GM10266 (cell line): ENCODE data around the gene TANGO6.
A peak's percentile ranks its signal among the peaks of the same experiment; 100 is the strongest.

Experiments used
- DNase-seq: peaks from one replicate; pipeline ENCODE4 v3.0.0; 2012; ENCODE audit errors: extremely low spot score
- TF ChIP-seq, protein P1 (sequence below): IDR thresholded peaks from 2 replicates; pipeline ENCODE4 v1.5.1; 2012; ENCODE audit warnings: mild to moderate bottlenecking, low read depth; ENCODE audit not compliant: control insufficient read depth, insufficient read depth; ENCODE audit errors: missing control alignments

The TANGO6 gene

DNA sequence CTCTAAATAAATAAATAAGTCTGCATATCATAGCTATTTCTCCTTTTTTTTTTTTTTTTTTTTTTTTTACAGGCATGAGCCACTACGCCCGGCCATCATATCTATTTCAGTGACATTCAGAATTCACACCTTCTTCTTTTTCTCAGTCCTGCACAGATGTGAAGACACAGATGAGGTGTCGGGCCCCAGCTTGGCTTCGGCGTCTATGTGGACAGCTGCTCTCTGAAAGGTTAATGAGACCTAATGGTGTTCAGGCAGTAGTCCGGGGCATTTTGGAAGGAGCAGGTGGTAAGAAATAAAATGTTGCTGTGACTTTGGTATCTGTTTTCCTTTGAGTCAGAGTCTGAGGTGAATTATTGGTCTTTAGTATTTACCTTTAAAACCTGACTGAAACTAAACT lies 23.6 kb downstream of the TANGO6 start:
- TF ChIP-seq, protein P1, sequence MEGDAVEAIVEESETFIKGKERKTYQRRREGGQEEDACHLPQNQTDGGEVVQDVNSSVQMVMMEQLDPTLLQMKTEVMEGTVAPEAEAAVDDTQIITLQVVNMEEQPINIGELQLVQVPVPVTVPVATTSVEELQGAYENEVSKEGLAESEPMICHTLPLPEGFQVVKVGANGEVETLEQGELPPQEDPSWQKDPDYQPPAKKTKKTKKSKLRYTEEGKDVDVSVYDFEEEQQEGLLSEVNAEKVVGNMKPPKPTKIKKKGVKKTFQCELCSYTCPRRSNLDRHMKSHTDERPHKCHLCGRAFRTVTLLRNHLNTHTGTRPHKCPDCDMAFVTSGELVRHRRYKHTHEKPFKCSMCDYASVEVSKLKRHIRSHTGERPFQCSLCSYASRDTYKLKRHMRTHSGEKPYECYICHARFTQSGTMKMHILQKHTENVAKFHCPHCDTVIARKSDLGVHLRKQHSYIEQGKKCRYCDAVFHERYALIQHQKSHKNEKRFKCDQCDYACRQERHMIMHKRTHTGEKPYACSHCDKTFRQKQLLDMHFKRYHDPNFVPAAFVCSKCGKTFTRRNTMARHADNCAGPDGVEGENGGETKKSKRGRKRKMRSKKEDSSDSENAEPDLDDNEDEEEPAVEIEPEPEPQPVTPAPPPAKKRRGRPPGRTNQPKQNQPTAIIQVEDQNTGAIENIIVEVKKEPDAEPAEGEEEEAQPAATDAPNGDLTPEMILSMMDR, result no peak
- peak; percentile 35 for DNase-seq

DNA sequence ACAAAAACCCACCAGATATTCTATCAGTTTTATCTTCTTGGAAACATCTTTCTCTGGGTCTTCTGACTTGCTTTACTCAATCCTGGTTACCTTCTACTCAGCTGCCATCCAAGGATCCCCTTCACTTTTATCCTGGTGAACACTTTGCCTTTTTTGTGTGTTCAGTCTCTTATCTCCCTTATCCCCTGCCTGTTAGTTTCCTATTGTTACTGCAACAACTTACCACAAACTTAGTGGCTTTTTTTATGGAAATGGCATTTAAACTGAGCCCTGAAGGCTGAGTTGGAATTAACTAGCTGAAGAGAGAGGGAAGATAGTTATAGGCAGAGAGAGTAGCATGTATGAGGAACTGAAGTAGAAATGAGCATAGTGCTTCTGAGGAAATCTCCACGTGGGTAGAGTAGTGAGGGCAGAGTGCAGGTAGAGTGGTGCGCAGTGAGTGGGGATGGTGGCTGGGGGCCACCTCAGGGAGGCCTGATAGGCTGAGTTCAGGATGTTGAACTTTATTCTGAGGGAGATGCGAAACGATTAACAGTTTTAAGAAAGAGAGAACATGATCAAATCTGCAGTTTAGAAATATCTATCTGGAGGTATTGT lies 26.3 kb downstream of the TANGO6 start:
- no peak for DNase-seq
- TF ChIP-seq, protein P1, result no peak

DNA sequence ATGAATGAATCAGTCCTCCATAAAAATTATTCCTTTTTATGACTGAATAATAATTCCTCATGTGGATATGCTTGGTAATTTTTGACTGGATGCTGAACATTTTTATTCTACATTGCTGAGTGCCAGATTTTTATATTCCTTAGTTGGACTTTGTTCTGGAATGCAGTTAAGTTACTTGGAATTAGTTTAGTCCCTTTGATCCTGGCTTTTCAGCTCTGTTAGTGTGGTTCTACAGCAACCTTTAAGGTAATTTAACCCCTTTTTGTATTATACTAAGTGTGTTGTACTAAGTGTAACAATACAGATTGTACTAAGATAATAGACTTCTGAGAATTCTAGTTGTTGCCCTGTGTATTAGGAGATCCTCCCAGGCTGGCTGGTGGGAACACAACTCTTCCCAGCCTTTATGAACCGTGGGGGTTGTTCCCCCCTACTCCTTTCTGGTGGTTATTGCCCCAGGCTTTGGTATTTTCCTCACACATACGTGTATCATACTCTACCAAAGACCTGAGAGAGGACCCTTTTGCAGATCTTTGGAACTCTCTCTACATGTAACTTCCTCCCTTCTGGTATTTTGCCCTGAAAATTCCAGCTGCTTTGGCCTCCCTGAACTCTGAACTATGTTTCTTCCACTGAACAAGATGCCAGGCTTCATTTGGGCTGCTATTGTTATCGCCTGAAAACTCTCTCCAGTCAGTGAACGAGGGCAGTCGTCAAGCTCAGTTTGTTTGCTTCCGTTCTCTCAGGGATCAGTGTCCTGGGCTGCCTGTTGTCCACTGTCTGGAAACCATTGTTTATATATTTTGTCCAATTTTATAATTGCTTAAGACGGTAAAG lies 30.5 kb downstream of the TANGO6 start:
- no peak for DNase-seq
- TF ChIP-seq, protein P1, result no peak

DNA sequence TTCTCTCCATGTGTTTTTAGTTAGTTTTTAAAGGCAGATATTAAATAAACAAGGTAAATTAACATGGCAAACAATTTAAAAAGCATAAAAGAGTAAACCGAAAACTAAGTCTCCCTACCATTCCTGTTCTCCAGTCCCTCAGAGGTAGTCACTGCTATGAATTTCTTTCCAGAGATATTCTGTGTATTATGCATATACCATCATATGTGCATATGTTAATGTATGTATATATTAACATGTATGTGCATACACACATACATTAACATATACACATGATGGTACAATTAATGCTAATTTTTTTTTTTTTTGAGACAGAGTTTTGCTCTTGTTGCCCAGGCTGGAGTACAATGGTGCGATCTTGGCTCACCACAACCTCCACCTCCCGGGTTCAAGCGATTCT lies 32.5 kb downstream of the TANGO6 start:
- DNase-seq, result no peak
- TF ChIP-seq, protein P1, result no peak

DNA sequence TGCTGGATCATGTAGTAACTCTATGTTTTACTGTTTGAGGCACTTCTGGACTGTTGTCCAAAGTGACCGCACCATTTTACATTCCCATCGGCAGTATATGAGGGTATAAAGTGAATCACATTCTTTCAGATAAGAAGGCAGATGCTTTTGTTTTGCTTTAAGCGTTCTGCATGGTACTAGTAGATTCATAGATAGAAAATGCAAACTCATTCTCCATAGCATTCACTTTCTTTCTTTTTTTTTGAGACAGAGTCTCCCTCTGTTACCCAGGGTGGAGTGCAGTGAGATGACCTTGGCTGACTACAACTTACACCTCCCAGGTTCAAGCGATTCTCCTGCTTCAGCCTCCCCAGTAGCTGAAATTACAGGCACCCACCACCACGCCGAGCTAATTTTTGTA lies 40.4 kb downstream of the TANGO6 start:
- TF ChIP-seq, protein P1, result no peak

DNA sequence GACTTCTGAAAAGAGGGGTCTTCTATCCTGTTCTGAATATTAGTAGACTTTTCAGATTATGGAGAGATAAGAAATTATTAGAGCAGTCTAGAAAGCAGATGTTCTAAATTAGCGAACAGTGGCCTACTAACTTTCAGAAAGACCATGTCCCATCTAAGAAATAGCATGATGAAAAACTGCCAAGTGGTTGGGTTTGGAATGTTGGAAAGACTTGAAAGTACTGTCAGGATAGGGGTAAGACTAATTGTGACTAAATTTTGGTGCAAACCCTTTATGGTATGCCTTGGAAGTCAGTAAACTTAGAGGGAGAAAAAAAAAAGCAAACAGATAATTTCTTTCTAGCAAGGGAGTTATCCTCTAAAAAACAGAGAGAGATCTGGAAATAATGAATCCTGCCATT lies 41.1 kb downstream of the TANGO6 start:
- TF ChIP-seq, protein P1, result no peak
- no peak for DNase-seq

More for the DNA sequence above, 40.4 kb downstream of the TANGO6 start:
- DNase-seq, result no peak
